Kasumi-1 (cell line): ENCODE results near the gene LRRC63.
A peak's percentile ranks its signal among the peaks of the same experiment; 100 is the strongest.

ENCODE experiments used
- DNase-seq, 2 experiments: peaks; one replicate each; lab custom pipeline; 2025; lab: John Stamatoyannopoulos, UW

LRRC63 gene

GRCh38 chr13:46313024-46313423, 101.3 kb downstream of the LRRC63 start:
- no peak for DNase-seq

GRCh38 chr13:46313432-46314257, 101.9 kb downstream of the LRRC63 start:
- DNase-seq: no peak

- no peak for DNase-seq
Measured at GRCh38 chr13:46314587-46314986, 102.9 kb downstream of the LRRC63 start.

GRCh38 chr13:46315036-46315435, 103.3 kb downstream of the LRRC63 start:
- DNase-seq: no peak

GRCh38 chr13:46315491-46316075, 103.9 kb downstream of the LRRC63 start:
- DNase-seq: no peak

GRCh38 chr13:46317120-46317519, 105.4 kb downstream of the LRRC63 start:
- no peak for DNase-seq

GRCh38 chr13:46318986-46319385, 107.3 kb downstream of the LRRC63 start:
- DNase-seq: no peak

GRCh38 chr13:46320406-46320805, 108.7 kb downstream of the LRRC63 start:
- no peak for DNase-seq

- DNase-seq: no peak
Measured at GRCh38 chr13:46320821-46321220, 109.1 kb downstream of the LRRC63 start.

GRCh38 chr13:46321494-46322225, 109.9 kb downstream of the LRRC63 start:
- DNase-seq: peak; percentile 77 to 86

- DNase-seq: no peak
Measured at GRCh38 chr13:46324976-46325375, 113.2 kb downstream of the LRRC63 start.
